Stimulated activated CD4-positive, alpha-beta T cell treated with anti-CD3 and anti-CD28 coated beads, Interleukin-4, amount 100 ng/mL, for 48 hours (primary cell): ENCODE measurements around the gene LAMA4.

ENCODE experiments used
- DNase-seq, 2 donors: peaks; one replicate each; pipeline ENCODE4 v3.0.0-alpha.2; 2020; ENCODE audit warnings: low read depth in 2 of 2

Gene LAMA4

GRCh38 chr6:112081569-112081968 lies 172.8 kb downstream of the LAMA4 start:
- DNase-seq, result no peak

GRCh38 chr6:112066606-112067005 lies 187.8 kb downstream of the LAMA4 start:
- no peak for DNase-seq

- DNase-seq, result no peak
These were observed 188.9 kb downstream of the LAMA4 start for GRCh38 chr6:112065426-112065986.

DNA sequence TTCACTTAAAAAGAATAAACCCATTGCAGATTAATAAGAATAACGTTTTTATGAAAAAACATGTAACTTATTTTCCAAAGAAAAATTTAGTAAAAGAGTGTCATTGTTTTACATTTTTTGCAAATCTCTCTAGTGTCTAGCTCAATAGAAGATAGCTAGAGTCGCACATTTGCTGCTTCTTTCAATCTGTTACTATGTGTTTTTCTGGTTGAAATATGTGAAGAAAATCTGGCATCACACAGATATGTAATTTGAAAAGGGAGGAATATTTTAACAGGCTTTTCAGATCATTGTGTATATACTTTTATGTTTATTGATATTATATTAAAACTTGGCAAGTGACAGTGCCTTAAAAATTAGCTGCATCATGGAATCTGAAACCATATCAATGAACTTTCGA lies 191.4 kb downstream of the LAMA4 start:
- no peak for DNase-seq

GRCh38 chr6:112061605-112062004 lies 192.8 kb downstream of the LAMA4 start:
- no peak for DNase-seq
